Measurements from ENCODE around the gene ENAH.

ENAH gene

DNA sequence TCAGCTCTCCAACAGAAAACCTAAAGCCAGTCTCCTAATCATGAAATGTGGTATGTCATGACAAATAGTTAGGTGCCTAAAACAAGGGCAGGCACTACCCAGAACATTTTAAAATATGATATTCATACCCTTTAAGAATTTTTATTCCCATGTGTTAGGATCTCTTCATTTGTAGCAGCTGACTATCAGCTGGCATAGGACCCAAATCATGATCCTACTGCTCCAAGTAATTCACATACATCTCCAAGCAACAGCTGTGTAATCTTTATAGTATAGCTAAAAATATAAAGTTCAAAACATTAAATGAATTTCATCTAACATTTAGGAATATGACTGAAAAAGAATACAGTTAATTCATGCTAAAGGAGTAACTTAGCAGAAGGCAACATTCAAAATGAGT is 57.5 kb downstream of the ENAH start:
- H3K36me3 Mint-ChIP-seq = no peaks in the 10 kb centered on the region
- H3K27me3 Mint-ChIP-seq = no peaks in the 10 kb centered on the region
- H3K4me1 Mint-ChIP-seq = no peaks in the 10 kb centered on the region
- no peak for DNase-seq
- no peak overlapping the region for H3K27ac Mint-ChIP-seq
- CTCF ChIA-PET = no interaction called here
- H3K4me3 Mint-ChIP-seq = no peak overlapping the region
- H3K9me3 Mint-ChIP-seq = no peaks in the 10 kb centered on the region

DNA sequence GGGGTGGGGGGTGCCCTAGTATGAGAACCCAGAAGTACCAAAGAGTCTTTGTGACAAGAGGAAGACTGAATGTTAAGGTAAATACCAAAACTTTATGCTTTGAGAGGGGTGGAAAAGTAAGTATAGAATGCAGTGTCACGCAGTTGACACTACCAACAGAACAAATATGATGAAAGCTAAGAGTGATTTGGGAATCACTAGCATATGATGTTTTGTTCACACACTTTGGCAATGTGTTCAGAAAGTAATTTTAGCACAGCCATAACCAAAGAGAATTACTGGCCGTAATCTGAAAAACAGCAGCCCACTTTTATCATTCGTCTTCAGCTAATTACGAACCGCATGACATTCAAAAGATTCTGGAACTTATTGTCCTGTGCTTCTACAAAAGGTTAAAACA is 59.5 kb downstream of the ENAH start:
- Mint-ChIP-seq H3K9me3 (no peaks in the 10 kb centered on the region), H3K4me1 (no peaks in the 10 kb centered on the region), H3K27me3 (no peaks in the 10 kb centered on the region), H3K36me3 (no peaks in the 10 kb centered on the region), H3K4me3 (no peak overlapping the region), H3K27ac (no peak overlapping the region)
- CTCF ChIA-PET = no interaction called here
- no peak for DNase-seq

DNA sequence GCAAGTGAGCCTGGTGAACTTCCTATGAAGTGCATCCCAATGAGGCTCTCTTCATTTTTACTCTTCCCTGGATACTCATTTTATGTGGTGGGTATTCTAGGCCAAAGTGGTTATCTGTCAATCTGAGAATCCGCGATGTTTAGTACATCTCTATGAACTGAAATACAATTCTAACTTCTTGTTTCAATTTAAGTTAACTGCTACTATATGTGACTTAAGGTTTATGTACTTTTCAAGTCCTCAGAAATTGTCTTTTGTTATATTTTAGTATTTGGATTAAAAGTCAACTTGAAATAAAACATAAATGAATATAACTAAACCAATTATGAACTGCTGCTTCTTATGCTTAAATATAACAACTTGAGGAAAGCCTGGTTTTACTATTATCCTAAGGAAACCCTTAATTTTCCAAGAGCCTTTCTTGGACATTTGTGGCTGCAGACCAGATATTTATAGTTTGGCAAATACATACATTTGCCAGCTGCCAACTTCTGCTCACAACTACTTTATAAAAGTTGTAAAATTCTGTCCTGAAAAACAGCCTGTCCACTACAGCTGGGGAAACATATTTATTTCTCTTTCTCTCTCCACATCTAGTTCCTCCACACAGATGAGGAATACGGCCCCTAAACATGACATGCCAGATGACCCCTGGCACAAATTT is 60.4 kb downstream of the ENAH start:
- no peaks in the 10 kb centered on the region for H3K9me3 Mint-ChIP-seq
- CTCF ChIA-PET = no interaction called here
- H3K27ac Mint-ChIP-seq = no peak overlapping the region
- H3K4me3 Mint-ChIP-seq = no peak overlapping the region
- H3K27me3 Mint-ChIP-seq = no peaks in the 10 kb centered on the region
- H3K4me1 Mint-ChIP-seq = no peaks in the 10 kb centered on the region
- DNase-seq = no peak
- H3K36me3 Mint-ChIP-seq = no peaks in the 10 kb centered on the region

DNA sequence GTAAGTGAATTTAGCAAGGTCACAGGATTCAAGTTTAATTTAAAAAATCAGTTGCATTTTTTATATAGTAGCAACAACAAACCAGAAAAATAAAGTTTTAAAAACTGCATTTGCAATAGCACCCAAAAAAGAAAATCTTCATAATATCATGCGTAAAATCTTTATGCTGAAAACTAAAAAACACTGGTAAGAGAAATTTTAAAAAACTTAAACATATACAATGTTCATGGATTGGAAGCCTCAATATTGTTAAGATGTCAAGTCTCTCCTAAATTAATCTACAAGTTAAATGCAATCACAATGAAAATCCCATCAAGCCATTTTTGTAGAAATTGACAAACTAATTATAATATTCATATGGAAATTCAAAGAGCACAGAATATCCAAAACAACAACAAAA is 65.6 kb downstream of the ENAH start:
- CTCF ChIA-PET = no interaction called here
- H3K36me3 Mint-ChIP-seq = no peaks in the 10 kb centered on the region

DNA sequence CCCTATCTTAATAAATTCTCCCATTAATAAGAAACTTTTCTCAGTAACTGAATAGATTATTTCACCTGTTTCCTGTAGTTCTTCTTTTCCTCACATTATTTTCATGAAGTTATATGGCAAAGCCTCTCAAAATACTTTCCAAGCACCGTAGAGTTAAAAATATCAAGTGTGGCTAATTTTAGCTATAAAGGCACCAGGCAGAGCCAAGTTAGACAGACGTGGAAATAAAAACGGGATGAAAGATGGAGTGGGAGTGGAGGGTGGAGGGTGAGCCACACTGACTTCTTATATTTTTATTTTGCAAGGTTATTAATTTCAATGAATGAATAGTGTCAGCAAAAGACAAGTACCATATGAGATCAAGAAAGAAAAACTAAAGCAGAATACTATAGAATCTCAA is 71.7 kb downstream of the ENAH start:
- CTCF ChIA-PET = no interaction called here
- no peak for DNase-seq
- Mint-ChIP-seq H3K27me3 (peaks cover 24% of the 10 kb centered on the region), H3K27ac (no peak overlapping the region), H3K4me3 (no peak overlapping the region), H3K36me3 (no peaks in the 10 kb centered on the region), H3K4me1 (no peaks in the 10 kb centered on the region), H3K9me3 (no peaks in the 10 kb centered on the region)

More for the DNA sequence above, 65.6 kb downstream of the ENAH start:
- H3K27me3 Mint-ChIP-seq = peaks cover 20% of the 10 kb centered on the region
- DNase-seq = no peak
- H3K4me1 Mint-ChIP-seq = no peaks in the 10 kb centered on the region
- H3K4me3 Mint-ChIP-seq = no peak overlapping the region
- no peaks in the 10 kb centered on the region for H3K9me3 Mint-ChIP-seq
- H3K27ac Mint-ChIP-seq = no peak overlapping the region

DNA sequence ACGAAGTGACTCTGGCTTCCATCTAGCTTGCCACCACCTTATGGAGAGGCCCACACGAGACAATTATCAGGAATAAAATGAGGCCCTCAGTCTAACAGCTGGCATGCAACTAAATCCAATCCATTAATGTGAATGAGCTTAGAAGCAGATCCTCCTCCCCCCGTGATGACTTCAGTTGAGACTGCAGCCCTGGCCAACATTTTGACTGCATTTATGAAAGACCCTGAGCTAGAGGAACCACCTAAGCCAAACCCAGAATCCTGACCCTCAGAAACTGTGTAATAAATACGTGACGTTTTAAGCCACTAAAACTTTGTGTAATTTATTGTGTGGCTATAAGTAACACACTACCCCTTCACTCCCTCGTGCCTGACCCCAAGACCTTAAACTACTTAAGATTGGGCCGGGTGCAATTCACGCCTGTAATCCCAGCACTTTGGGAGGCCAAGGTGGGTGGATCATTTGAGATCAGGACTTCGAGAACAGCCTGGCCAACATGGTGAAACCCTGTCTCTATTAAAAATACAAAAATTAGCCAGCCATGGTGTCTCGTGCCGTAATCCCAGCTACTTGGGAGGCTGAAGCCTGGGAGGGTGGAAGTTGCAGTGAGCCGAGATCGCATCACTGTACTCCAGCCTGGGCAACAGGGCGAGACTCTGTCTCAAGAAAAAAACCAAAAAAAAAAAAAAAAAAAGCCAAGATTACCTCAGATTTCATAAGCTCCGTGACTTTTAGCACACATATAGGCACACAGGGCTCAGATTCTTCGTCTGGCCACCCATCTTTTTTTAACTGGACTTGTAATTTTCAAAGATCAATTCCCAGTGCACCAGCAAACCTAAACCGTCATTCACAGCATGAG is 72.5 kb downstream of the ENAH start:
- Mint-ChIP-seq H3K27me3 (peaks cover 18% of the 10 kb centered on the region), H3K9me3 (no peaks in the 10 kb centered on the region), H3K4me3 (no peak overlapping the region), H3K36me3 (no peaks in the 10 kb centered on the region), H3K4me1 (no peaks in the 10 kb centered on the region), H3K27ac (no peak overlapping the region)
- CTCF ChIA-PET = no interaction called here
- DNase-seq = no peak

DNA sequence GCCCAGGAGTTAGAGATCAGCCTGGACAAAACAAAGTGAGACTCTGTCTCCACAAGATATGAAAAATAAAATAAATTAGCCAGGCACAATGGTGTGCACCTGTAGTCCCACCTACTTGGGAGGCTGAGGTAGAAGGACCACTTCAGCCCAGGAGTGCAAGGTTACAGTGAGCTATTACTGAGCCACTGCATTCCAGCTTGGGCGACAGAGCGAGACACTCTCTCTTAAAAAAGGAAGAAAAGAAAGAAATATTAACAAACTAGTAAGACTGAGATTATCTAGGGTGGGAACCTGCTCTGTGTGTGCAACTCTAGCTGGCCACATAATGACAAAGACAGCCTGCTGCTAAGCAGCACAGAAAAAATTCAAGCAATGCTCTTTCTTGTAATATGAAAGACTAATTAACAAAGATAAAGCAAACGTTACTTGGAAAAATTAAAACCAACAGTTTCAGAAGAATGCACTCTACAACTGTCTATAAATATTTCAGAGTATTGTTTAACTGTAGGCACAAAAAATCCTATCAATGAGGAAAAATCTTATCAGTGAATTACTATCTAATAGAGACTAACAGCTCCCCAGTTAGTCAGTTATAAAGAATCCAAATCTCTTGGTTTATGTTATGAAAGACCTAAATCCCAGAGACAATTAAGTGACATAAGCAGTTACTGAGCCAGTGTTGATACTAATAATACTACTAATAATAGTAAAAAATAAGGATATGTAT is 74.5 kb downstream of the ENAH start:
- no peak overlapping the region for H3K27ac Mint-ChIP-seq
- H3K27me3 Mint-ChIP-seq = peaks cover 12% of the 10 kb centered on the region
- no peak for DNase-seq
- no peaks in the 10 kb centered on the region for H3K4me1 Mint-ChIP-seq
- no peaks in the 10 kb centered on the region for H3K9me3 Mint-ChIP-seq
- no peak overlapping the region for H3K4me3 Mint-ChIP-seq
- CTCF ChIA-PET = no interaction called here
- no peaks in the 10 kb centered on the region for H3K36me3 Mint-ChIP-seq

DNA sequence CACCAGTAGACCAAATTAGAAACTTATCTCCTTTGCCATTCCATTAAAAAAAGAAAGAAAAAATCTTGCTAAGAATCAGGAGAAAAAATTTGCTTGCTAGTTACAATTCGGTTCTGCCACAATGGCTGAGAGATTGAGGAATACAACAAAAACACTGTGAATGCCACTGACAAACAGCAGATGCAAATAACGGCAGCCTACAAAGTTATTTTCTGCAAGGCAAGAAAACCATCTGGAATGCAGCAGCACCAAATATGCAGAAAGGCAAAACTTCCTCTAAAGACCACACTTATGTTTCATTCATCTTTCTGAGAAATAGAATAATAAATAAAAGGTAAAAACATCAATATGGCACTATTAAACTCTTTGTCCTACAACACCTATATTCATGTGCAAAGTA is 75.7 kb downstream of the ENAH start:
- no peaks in the 10 kb centered on the region for H3K36me3 Mint-ChIP-seq
- no peaks in the 10 kb centered on the region for H3K9me3 Mint-ChIP-seq
- CTCF ChIA-PET = interaction anchor here (1.5 kb wide), 1 partner anchor 21 kb away, joined by 4 read pairs; no protein-coding TSS in a partner anchor
- H3K4me3 Mint-ChIP-seq = no peak overlapping the region
- DNase-seq = no peak
- H3K4me1 Mint-ChIP-seq = no peaks in the 10 kb centered on the region
- H3K27ac Mint-ChIP-seq = no peak overlapping the region
- peaks cover 8% of the 10 kb centered on the region for H3K27me3 Mint-ChIP-seq

DNA sequence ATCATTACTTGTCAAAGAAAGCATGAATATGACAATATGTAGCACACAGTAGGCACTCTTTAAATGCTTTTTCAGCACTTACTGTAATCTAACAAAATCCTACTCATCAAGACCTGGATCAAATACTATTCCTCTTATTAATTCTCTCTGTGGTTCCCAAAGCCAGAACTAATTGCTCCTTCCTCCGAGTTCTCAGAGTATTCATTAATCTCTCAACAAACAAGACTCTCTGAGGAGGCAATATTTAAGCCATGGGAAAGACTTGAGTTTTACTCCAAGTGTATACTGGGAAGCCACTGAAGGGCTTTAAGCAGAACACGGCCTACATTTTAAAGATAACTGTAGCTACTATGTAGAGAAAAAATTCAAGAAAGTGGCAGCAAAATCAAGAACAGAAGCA is 79.7 kb downstream of the ENAH start:
- Mint-ChIP-seq H3K4me3 (no peak overlapping the region), H3K36me3 (no peaks in the 10 kb centered on the region), H3K27me3 (peaks cover 2% of the 10 kb centered on the region), H3K27ac (no peak overlapping the region), H3K4me1 (no peaks in the 10 kb centered on the region), H3K9me3 (no peaks in the 10 kb centered on the region)
- CTCF ChIA-PET = no interaction called here
- no peak for DNase-seq

DNA sequence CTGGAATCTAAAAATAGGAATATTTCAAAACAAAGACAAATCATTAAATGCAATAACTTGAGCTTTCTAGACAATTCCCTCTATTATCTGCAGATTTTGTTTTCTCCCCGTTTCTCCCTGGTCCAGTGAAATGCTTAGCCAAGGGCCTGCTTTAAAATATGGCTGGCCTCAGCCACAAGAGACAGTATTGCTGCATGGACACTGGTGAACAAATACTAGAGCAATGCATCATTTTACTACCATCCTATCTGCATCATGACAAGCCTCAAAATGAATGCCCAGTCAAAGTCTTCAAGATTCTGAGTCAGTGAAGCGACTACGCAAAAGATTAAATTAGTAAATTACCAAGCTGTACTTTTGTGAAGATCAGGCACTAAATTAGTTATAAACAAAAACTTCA is 80.5 kb downstream of the ENAH start:
- no peaks in the 10 kb centered on the region for H3K27me3 Mint-ChIP-seq
- H3K27ac Mint-ChIP-seq = no peak overlapping the region
- no peaks in the 10 kb centered on the region for H3K9me3 Mint-ChIP-seq
- H3K4me1 Mint-ChIP-seq = no peaks in the 10 kb centered on the region
- no peak overlapping the region for H3K4me3 Mint-ChIP-seq
- no peak for DNase-seq
- CTCF ChIA-PET = no interaction called here
- no peaks in the 10 kb centered on the region for H3K36me3 Mint-ChIP-seq

DNA sequence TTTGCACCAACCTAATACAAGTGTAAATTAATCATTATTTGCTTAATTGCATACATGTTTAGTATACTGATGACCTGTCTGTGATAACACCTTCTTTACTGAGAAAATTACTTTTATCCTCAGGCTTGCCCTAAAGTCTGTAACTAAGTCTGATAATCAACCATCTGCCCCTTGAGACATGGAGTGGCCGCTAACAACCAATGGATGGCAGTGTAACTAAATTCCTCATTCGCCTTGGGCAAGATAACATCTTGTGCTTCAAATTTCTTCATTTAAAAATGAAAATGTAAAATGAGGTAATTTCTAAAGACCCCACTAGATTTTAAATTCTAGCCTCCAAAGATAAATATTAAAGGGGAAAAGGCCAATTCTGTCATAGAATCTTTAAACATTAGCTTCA is 85.1 kb downstream of the ENAH start:
- H3K27me3 Mint-ChIP-seq = peaks cover 8% of the 10 kb centered on the region
- H3K4me1 Mint-ChIP-seq = no peaks in the 10 kb centered on the region
- CTCF ChIA-PET = interaction anchor here (1.2 kb wide), 1 partner anchor 14 kb away, joined by 3 read pairs; no protein-coding TSS in a partner anchor
- no peak overlapping the region for H3K27ac Mint-ChIP-seq
- no peaks in the 10 kb centered on the region for H3K36me3 Mint-ChIP-seq
- no peak overlapping the region for H3K4me3 Mint-ChIP-seq
- H3K9me3 Mint-ChIP-seq = no peaks in the 10 kb centered on the region
- no peak for DNase-seq

DNA sequence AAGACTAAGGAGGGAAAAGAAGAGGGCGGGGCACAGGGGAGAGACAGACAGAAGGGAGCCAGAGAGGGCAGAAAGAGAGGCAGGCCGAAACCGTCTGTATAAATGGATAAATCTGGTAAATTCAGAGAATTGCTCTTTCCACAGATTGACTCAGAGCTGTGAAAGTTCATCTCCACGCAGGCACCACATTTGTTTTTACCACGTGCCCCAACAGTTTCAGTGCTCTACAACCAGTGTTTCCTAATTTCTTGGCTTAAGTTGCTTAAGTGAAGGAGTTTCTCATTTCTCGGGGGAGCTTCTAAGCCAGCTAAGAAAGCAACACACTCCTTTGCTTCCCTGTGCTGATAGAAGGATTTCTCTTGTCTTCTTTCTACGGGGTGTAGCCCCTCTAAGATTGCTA is 87.1 kb downstream of the ENAH start:
- Mint-ChIP-seq H3K27ac (no peak overlapping the region), H3K9me3 (no peaks in the 10 kb centered on the region), H3K36me3 (no peaks in the 10 kb centered on the region), H3K4me3 (no peak overlapping the region), H3K4me1 (no peaks in the 10 kb centered on the region), H3K27me3 (peaks cover 8% of the 10 kb centered on the region)
- CTCF ChIA-PET = no interaction called here
- no peak for DNase-seq

DNA sequence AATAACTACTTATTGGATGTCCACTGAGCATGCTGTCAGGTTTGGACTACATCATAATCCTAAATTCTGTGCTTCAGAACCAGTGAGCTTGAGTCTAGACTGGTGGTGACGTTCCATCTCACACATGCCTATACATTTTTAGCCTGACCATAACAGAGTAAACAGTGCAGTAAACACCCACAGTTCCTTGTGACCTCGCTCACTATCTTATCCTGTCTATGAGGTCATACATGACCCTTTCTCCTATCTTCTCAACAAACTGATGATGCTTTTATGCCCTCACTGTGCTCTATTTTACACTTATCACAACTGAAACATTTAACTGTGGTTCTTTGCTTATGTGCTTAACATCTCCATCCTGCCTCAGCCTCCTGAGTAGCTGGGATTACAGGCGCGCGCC is 91.2 kb downstream of the ENAH start:
- CTCF ChIA-PET = no interaction called here
- H3K27ac Mint-ChIP-seq = no peak overlapping the region
- no peaks in the 10 kb centered on the region for H3K9me3 Mint-ChIP-seq
- peaks cover 15% of the 10 kb centered on the region for H3K27me3 Mint-ChIP-seq
- DNase-seq = no peak
- no peaks in the 10 kb centered on the region for H3K4me1 Mint-ChIP-seq
- H3K4me3 Mint-ChIP-seq = no peak overlapping the region
- H3K36me3 Mint-ChIP-seq = no peaks in the 10 kb centered on the region

DNA sequence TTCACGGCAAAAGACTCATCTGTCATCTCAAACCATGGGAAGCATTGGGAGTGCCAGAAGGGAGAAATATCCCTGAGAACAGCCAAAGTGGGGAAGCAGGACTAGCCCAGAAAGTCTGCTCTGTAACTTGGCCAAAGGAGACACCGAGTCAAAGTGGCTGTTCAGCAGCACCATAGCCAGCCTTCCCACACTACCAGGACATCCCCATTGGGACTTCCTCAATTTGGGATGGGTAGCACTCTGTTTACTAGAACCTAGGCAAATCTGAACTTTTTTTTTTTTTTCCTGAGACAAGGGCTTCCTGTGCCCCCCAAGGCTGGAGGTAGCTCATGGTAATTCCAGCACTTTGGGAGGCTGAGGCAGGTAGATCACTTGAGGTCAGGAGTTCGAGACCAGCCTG is 93.0 kb downstream of the ENAH start:
- CTCF ChIA-PET = interaction anchor here (0.5 kb wide), 1 partner anchor 120 kb away, joined by 3 read pairs; no protein-coding TSS in a partner anchor
- Mint-ChIP-seq H3K27me3 (peaks cover 6% of the 10 kb centered on the region), H3K36me3 (no peaks in the 10 kb centered on the region), H3K4me1 (no peaks in the 10 kb centered on the region), H3K4me3 (no peak overlapping the region), H3K27ac (no peak overlapping the region), H3K9me3 (no peaks in the 10 kb centered on the region)
- DNase-seq = no peak

DNA sequence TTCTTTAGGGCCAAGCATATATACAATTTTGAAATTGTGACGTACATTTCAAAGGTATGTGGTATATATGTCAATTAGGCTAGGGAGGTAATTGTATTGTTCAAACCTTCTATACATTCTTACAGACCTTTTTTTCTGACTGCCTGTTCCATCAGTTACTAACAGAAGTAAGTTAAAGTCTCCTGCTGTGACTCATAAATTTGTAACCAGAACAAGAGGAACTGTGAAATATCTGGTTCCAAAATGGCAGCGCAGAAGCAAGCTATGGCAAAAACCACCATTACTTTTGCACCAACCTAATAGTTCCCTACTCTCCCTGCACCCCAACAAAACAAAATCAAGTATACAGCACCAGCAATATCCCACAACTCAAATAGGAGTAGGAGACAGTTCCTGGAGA is 93.6 kb downstream of the ENAH start:
- CTCF ChIA-PET = no interaction called here

More for the DNA sequence above, 93.6 kb downstream of the ENAH start:
- Mint-ChIP-seq H3K36me3 (no peaks in the 10 kb centered on the region), H3K27me3 (peaks cover 6% of the 10 kb centered on the region), H3K4me3 (no peak overlapping the region), H3K27ac (no peak overlapping the region), H3K9me3 (no peaks in the 10 kb centered on the region), H3K4me1 (no peaks in the 10 kb centered on the region)
- DNase-seq = no peak

All from activated naive CD4-positive, alpha-beta T cell treated with anti-CD3 and anti-CD28 coated beads, Interleukin-2, amount 10 ng/mL, durations not matched to agents 7 days and 5 days (primary cell).